HTERT RPE-1 (cell line): ENCODE results near the gene ZSWIM4.

Experiments
- in situ Hi-C: fragments of 300-500 bp; cut with MboI; formaldehyde crosslinking; loops from 4 replicates; pipeline ENCODE4 v1.14.3; 2020; ENCODE audit warnings: low sequenced_read_pairs

Gene ZSWIM4

DNA sequence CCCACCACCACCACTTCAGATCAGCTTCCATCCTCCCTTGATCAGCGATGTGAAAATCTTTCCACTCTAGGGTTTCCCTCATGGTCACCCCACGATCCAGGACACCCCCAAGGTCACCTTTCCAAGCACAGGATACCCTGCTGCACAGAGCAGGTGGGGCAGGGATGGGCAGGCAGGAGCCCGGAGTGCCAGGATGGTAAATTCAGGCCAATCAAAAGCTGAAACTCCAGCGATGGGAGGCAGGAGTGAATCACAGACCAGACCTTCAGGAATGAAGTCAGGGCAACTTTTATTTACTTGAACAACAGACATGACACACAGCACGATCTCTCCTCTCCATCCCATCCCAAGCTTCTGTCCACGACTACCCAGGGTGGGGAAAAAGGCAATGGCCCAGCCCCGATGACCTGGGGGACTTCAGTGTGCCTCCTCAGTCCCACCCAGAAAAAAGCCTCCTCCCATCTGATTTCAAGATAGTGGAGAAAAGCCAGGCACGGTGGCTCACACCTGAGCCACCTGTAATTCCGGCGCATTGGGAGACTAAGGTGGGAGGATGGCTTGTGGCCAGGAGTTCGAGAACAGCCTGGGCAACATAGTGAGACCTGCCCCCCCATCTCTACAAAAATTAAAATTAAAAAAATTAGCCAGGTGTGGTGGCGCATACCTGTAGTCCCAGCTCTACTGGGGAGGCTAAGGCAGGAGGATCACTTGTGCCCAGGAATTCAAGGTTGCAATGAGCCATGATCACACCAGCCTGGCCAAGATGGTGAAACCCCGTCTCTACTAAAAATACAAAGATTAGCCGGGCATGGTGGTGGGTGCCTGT, 39.2 kb downstream of the ZSWIM4 start:
- in situ Hi-C loops = no loop called here

DNA sequence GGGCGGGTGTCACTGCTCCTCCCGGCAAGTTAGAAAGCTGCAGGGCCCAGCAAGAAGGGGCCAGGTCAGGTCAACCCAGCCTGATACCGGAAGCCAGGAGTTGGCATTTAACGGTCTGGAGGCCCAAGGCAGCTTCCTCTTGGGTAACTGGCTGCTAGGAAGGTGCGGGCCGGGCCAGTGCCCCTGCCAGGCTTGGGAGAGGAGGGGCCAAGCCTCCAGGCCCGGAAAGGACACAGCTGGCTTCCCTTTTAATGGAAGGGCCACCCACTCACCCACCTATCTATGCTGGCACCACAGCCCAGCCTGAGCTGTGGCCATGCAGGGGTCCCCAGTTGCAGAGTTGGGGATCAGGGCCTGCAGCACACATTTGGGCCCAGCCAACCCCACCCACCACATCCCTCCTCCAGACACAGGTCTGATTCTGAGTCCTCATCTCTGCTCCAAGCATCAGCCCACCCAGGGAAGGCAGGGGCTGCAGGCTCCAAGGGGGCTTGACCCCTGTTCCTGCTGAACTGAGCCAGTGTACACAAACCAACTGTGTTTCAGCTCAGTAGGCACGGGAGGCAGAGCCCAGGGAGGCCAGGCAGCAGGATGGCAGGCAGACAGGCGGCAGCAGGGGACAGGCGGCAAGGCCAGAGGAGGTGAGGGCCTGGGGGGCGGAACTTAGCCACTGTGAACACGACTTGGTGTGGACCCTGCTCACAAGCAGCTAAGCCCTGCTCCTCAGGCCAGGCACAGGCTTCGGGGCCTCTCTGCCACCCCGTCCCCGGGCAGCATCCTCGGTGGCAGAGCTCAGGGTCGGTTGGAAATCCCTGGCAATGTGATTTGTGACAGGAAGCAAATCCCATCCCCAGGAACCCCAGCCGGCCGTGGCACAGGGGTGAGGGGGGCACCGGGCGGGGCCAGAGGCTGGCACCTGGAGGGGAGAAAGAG, 40.8 kb downstream of the ZSWIM4 start:
- in situ Hi-C loops = no loop called here

GRCh38 chr19:13838435-13839129, 43.3 kb downstream of the ZSWIM4 start:
- in situ Hi-C loops = no loop called here

- in situ Hi-C loops = no loop called here
Observed at GRCh38 chr19:13839130-13839937, 44.1 kb downstream of the ZSWIM4 start.

DNA sequence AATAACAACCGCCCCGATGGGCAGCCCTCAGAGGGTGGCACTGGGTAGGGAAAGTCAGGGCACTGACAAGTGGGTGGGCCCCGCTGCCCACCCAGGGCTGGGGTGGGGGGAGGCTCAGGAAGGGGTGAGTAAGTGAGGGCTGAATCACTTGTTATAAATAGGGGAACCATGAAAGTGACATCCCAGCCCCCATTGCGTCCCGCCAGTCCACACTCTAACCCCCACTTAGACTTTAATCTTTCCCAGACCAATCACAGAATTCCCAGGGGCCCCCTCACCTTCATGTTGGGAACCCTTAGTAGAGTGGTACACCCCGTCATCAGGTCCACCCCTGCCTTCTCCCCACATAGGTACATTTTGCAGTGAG, 44.7 kb downstream of the ZSWIM4 start:
- in situ Hi-C loops = no loop called here

DNA sequence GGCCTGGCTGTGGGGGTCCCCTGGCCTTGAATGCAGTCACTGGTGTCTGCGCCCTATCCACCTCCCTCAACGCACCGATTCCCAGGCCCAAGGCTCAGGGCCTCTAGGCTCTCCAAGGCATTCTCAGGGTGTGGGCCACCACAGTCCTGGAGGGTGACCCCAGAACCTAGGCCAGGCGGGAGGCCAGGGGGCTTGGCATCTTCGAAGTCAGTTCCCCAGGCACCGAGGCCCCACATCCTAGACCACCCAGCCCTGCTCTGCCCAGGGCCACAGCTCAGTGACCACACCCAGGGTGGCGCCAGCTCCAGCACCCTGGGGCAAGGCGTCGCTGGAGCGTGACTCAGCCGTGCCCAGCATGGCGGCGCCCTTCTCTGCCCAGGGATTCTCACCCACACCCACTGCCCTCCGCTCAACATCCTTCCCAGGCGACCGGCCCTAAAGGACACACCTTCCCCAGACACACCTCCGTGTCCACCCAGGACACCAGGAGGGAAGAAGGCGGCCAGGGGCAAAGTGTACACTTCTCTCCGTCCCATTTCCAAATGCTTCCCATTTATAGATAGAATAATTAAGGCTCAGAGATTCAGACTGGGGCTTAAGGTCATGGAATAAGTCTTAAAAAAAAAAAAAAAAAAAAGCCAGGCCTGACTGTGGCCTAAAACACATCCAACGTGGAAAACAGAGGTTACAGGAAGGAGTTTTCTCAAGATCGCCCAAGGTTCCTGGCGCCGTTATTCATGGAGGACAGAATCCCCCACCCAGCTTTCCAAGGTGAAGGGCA, 45.3 kb downstream of the ZSWIM4 start:
- in situ Hi-C loops = no loop called here

DNA sequence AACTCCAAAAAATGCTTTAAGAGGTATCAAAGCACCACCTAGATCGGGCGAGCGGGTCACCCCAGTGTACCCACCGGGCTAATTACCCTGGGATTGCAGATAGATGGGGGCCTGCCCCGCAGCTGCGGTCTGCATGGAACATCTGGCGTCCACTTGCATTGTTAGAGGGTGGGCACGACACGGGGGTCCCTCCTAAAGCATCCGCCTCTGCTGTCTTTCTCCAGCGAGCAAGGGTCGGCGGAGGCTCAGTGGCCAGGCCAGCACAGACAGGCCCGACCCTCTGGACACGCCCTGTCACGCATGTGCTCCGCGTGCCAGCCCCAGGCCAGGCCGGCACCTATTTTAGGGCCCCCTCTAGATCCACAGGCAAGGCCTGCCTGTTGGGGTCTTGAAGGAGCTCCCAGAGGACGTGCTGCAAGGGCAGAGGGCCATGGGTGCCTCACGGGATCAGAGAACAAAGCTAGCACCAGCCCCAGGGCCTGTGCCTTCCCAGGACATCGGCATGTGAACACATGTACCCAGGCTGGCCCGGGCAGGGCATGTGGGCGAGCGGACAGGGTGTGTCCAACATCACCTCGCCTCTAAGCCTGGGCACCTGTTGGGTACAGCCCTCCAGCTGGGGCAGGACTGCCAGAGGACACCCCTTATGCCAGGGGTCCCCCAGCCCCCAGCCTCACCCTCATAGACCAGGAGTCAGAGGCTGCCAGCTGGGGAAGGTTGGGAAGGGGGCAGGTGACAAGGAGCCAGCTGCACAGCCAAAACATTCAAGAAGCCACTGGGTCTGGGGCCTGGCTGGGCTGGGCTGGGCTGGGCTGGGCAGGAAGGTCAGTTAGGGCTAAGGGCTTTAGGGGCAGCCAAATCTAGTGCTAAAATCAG, 46.1 kb downstream of the ZSWIM4 start:
- in situ Hi-C loops = no loop called here

- in situ Hi-C loops = no loop called here
Observed at GRCh38 chr19:13841962-13842290, 46.7 kb downstream of the ZSWIM4 start.

DNA sequence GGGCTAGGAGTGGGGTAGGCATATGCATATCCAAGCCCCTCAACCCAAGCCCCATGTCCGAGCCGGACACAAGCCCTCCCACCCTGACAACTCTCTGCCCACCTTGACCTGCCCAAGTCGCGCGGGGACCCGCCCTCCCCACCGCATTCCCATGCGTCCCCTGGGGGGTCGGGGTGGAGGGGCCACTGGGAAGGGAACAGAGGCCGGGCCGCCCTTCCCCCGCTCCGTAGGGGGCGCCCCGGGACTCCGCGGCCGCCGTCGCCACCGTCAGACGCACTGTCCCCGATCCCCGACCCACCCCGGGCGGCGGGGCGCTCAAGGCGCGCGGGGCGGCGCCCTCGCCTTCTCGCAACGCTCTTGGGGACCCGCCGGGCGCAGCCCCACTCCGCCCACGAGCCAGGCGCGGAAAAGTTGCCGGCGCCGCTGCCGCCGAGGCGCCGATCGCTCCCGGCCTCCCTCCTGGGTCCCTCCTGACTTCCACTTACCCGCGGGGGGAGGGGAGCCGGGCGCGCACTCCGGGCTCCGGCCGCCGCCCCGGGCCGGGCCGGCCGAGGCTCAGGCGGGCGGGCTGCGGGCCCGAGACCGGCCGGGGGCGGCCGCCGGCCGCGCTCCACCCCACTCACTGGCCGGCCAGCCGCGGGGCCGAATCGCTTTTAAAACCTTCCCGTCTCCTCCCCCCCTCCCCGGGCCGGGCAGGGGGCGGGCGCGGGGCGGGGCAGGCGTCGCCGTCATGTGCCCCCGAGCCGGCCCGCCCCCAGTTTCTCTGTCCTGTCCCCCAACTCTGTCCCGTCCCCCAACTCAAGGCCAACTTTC, 47.3 kb downstream of the ZSWIM4 start:
- in situ Hi-C loops = no loop called here

DNA sequence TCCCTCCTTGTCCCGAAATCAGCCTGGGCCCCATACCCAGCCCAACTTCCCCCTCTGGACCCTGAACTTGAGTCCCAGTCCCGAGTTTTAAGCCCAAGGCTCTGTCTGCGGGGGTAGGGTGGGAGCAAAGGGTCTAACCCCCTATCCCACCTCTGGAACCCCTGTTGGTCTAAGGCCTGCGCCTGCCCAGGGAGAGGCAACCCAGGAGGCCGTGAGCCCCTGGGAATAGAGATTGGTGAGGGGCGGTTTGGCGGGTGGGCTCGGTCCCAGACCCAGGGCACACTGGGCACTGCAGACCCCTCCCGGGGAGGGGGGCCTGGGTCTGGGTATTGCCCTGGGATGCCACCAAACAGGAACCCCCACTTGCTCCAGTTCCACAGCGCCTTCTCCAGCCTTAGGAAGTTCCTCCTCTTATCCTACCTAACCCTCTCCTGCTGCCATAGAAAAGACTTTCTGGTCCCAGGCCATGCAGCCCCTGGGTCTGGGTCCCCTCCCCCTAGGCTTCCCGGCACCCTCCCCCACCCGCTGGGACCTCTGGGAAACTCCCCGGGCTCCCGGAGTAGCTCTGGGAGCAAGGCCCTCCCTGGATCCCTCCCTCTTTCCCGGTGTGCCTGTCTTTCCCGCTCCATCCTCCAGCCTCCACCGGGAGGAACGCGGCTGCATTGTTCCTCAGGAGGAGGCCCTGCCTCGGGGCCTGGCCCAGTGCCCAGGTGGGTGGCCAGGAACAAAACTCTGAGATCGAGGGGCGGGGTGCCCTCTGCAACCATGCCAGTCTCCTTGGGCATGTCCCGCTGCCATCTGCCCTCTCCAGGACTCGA, 48.1 kb downstream of the ZSWIM4 start:
- in situ Hi-C loops = no loop called here

DNA sequence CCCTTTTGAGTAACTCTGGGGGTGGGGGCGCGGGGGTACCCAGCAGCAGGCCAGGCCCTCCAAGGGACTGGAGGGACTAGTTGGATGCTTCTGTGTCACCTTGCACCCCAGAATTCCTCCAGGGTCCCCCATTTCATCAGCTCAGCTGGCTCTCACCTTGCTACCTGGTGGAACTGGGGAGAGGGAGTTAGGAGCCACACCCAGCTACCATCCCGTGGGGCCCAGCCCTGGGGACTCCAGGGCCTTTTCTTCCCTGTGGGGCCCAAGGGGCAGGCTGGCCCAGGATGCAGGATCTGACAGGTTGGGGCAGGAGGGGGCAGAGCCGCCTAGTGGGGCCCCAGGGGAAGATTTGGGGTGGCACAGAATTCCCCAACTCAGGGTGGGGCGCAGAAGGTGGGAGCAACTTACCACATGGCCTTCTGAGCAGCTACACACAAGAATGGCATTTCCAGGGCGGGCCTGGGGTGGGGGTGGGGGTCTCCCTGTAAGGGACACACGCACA, 48.9 kb downstream of the ZSWIM4 start:
- in situ Hi-C loops = no loop called here

DNA sequence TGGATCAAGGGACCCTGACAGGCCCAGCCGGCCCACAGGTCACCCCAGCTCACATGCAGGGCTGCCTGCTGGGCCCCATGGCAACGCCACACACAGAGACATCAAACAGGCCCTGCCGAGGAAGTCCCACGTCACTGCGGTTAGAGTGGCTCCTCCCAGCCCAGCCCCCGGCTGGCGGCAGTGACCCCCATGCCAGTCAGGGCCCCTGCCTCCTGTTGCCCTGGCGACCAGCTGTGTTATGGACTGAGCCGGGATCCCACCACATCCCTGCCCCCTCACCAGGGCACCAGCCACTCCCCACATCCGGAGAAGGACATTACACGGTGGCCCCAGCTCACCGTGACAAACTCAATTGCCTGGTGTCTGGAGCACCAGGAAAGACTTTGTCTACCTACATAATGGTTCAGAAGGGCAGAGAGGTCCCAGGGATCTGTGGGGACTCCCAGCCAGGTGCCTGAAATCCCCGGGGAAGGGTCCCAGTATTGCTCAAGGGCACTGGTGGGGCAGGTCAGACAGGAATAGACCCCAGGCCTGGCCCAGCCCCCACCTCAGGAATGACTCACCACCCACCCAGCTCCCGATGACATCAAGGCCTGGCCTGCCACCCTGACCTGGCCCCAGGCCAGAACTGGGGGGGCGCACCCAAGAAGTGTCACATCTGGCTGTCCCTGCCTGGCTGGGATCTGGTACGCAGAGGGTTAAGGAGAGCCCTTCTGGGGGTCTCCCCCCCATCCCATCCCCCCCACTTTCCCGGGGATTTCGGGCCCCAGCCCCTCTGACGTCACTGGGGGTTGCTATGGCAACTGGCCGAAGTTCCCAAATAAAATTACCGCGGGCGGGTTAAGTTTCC, 51.5 kb downstream of the ZSWIM4 start:
- in situ Hi-C loops = no loop called here

GRCh38 chr19:13847407-13848339, 52.4 kb downstream of the ZSWIM4 start:
- in situ Hi-C loops = no loop called here

- in situ Hi-C loops = no loop called here
Observed at GRCh38 chr19:13848340-13848677, 53.1 kb downstream of the ZSWIM4 start.
